ENCODE data around the gene BCHE. TPM values are rescaled to one million over a fixed set of nuclear protein-coding genes. Genes with fewer than 3 reads are reported as not detected.

BCHE gene
- total RNA-seq, 1 experiment from 2014 or later = 1.7 TPM

- CTCF ChIA-PET = no interaction called here
- POLR2A ChIA-PET = no interaction called here
- no peak for ATAC-seq
- 0 out of 2 replicates have a peak, but pooled peaks cover 3% of the 10 kb centered on the region for H3K4me1 Mint-ChIP-seq
- TF ChIP-seq ZNF232 (CRISPR knock-in tag; IDR thresholded peaks at IDR 0.05) (no peak), HMGA2 (CRISPR knock-in tag; IDR thresholded peaks at IDR 0.05) (peak; percentile 98)
- no peak for DNase-seq (ENCODE audit: low spot score)
- H3K4me3 Mint-ChIP-seq = no peak overlapping the region
- H3K27me3 Mint-ChIP-seq (ENCODE audit: low read depth) = no peaks in the 10 kb centered on the region
- no peak overlapping the region for H3K27ac Mint-ChIP-seq
- H3K36me3 Mint-ChIP-seq = no peaks in the 10 kb centered on the region
- no peaks in the 10 kb centered on the region for H3K9me3 Mint-ChIP-seq
Measured at GRCh38 chr3:165827233-165827632, 10.0 kb downstream of the BCHE start.

DNA sequence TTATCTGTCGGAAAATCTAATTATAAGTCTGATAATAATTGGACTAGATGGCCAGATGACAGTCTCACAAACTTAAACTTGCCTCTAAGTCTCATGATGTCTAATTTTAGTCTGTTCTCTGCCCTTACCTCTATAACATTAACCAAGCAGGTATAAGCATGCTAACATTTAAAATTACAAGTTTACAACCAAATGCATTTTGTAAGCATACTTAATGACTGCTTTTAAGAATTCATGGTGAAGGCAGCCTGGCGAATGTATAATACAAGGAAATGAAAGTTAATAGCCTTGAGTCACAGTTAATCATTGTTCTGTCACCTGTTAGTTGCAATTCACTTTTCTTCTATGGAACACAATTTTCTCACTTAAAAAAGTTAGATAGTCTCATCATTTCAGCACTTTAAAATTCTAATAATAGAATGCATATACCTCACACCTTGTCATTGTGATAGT, 16.5 kb downstream of the BCHE start:
- DNase-seq (ENCODE audit: low spot score) (no peak), ATAC-seq (no peak)
- no peak overlapping the region for H3K4me3 Mint-ChIP-seq
- POLR2A ChIA-PET = no interaction called here
- H3K27me3 Mint-ChIP-seq (ENCODE audit: low read depth) = no peaks in the 10 kb centered on the region
- H3K4me1 Mint-ChIP-seq = peaks cover 2% of the 10 kb centered on the region; the same call in 1 of the 2 replicates
- no peaks in the 10 kb centered on the region for H3K36me3 Mint-ChIP-seq
- no peak overlapping the region for H3K27ac Mint-ChIP-seq
- TF ChIP-seq ZNF317 (CRISPR knock-in tag; IDR thresholded peaks at IDR 0.05; ENCODE audit: borderline replicate concordance, low read depth) (no peak), ZNF671 (CRISPR knock-in tag; IDR thresholded peaks at IDR 0.05) (no peak), NR3C1 (CRISPR knock-in tag; conservative IDR thresholded peaks at IDR 0.05; ENCODE audit: low read depth) (no peak), ATF2 (CRISPR knock-in tag; IDR thresholded peaks at IDR 0.05; ENCODE audit: borderline replicate concordance, low read depth) (no peak), ZNF219 (CRISPR knock-in tag; IDR thresholded peaks at IDR 0.05; ENCODE audit: borderline replicate concordance) (no peak), CTCF (IDR thresholded peaks at IDR 0.05) (no peak), MXD4 (CRISPR knock-in tag; IDR thresholded peaks at IDR 0.05; ENCODE audit: borderline replicate concordance) (no peak)
- TF ChIP-seq, protein P1, sequence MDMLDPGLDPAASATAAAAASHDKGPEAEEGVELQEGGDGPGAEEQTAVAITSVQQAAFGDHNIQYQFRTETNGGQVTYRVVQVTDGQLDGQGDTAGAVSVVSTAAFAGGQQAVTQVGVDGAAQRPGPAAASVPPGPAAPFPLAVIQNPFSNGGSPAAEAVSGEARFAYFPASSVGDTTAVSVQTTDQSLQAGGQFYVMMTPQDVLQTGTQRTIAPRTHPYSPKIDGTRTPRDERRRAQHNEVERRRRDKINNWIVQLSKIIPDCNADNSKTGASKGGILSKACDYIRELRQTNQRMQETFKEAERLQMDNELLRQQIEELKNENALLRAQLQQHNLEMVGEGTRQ (CRISPR knock-in tag; IDR thresholded peaks at IDR 0.05) = no peak
- TF ChIP-seq, protein P2, sequence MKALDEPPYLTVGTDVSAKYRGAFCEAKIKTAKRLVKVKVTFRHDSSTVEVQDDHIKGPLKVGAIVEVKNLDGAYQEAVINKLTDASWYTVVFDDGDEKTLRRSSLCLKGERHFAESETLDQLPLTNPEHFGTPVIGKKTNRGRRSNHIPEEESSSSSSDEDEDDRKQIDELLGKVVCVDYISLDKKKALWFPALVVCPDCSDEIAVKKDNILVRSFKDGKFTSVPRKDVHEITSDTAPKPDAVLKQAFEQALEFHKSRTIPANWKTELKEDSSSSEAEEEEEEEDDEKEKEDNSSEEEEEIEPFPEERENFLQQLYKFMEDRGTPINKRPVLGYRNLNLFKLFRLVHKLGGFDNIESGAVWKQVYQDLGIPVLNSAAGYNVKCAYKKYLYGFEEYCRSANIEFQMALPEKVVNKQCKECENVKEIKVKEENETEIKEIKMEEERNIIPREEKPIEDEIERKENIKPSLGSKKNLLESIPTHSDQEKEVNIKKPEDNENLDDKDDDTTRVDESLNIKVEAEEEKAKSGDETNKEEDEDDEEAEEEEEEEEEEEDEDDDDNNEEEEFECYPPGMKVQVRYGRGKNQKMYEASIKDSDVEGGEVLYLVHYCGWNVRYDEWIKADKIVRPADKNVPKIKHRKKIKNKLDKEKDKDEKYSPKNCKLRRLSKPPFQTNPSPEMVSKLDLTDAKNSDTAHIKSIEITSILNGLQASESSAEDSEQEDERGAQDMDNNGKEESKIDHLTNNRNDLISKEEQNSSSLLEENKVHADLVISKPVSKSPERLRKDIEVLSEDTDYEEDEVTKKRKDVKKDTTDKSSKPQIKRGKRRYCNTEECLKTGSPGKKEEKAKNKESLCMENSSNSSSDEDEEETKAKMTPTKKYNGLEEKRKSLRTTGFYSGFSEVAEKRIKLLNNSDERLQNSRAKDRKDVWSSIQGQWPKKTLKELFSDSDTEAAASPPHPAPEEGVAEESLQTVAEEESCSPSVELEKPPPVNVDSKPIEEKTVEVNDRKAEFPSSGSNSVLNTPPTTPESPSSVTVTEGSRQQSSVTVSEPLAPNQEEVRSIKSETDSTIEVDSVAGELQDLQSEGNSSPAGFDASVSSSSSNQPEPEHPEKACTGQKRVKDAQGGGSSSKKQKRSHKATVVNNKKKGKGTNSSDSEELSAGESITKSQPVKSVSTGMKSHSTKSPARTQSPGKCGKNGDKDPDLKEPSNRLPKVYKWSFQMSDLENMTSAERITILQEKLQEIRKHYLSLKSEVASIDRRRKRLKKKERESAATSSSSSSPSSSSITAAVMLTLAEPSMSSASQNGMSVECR (CRISPR knock-in tag; IDR thresholded peaks at IDR 0.05; ENCODE audit: borderline replicate concordance) = no peak
- TF ChIP-seq, protein P3, sequence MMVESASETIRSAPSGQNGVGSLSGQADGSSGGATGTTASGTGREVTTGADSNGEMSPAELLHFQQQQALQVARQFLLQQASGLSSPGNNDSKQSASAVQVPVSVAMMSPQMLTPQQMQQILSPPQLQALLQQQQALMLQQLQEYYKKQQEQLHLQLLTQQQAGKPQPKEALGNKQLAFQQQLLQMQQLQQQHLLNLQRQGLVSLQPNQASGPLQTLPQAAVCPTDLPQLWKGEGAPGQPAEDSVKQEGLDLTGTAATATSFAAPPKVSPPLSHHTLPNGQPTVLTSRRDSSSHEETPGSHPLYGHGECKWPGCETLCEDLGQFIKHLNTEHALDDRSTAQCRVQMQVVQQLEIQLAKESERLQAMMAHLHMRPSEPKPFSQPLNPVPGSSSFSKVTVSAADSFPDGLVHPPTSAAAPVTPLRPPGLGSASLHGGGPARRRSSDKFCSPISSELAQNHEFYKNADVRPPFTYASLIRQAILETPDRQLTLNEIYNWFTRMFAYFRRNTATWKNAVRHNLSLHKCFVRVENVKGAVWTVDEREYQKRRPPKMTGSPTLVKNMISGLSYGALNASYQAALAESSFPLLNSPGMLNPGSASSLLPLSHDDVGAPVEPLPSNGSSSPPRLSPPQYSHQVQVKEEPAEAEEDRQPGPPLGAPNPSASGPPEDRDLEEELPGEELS (CRISPR knock-in tag; IDR thresholded peaks at IDR 0.05) = no peak
- TF ChIP-seq, protein P4, sequence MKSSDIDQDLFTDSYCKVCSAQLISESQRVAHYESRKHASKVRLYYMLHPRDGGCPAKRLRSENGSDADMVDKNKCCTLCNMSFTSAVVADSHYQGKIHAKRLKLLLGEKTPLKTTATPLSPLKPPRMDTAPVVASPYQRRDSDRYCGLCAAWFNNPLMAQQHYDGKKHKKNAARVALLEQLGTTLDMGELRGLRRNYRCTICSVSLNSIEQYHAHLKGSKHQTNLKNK (CRISPR knock-in tag; IDR thresholded peaks at IDR 0.05) = no peak
- no peaks in the 10 kb centered on the region for H3K9me3 Mint-ChIP-seq
- CTCF ChIA-PET = no interaction called here
